HK-2 (cell line): ENCODE measurements around the gene ATXN10.
"Not testable (repeated sequence)": the region's sequence is repeated elsewhere in the genome, so short reads cannot be mapped to it uniquely, and the experiment has no call there.

ENCODE experiments used
- DNase-seq: peaks from one replicate; pipeline ENCODE4 v3.0.0-alpha.2; 2018; ENCODE audit not compliant: unreplicated experiment

The ATXN10 gene

GRCh38 chr22:45678961-45679912, 7.6 kb downstream of the ATXN10 start:
- no peak for DNase-seq

GRCh38 chr22:45680932-45681700, 9.5 kb downstream of the ATXN10 start:
- no peak for DNase-seq

GRCh38 chr22:45682064-45682463, 10.4 kb downstream of the ATXN10 start:
- no peak for DNase-seq

- not testable (repeated sequence) for DNase-seq
Observed at GRCh38 chr22:45682773-45683172, 11.1 kb downstream of the ATXN10 start.

GRCh38 chr22:45683248-45683647, 11.6 kb downstream of the ATXN10 start:
- DNase-seq, result no peak

GRCh38 chr22:45683680-45684079, 12.0 kb downstream of the ATXN10 start:
- DNase-seq, result no peak

GRCh38 chr22:45684169-45684568, 12.5 kb downstream of the ATXN10 start:
- DNase-seq, result no peak

- no peak for DNase-seq
Observed at GRCh38 chr22:45684752-45685574, 13.3 kb downstream of the ATXN10 start.

- DNase-seq, result no peak
Observed at GRCh38 chr22:45686004-45686403, 14.4 kb downstream of the ATXN10 start.

GRCh38 chr22:45686836-45687235, 15.2 kb downstream of the ATXN10 start:
- no peak for DNase-seq

- DNase-seq, result peak; percentile 37
Observed at GRCh38 chr22:45688600-45689080, 17.0 kb downstream of the ATXN10 start.

- no peak for DNase-seq
Observed at GRCh38 chr22:45689211-45689610, 17.6 kb downstream of the ATXN10 start.

- DNase-seq, result no peak
Observed at GRCh38 chr22:45690008-45690407, 18.4 kb downstream of the ATXN10 start.

- DNase-seq, result no peak
Observed at GRCh38 chr22:45692549-45692948, 20.9 kb downstream of the ATXN10 start.

- no peak for DNase-seq
Observed at GRCh38 chr22:45693835-45694234, 22.2 kb downstream of the ATXN10 start.

GRCh38 chr22:45696227-45696626, 24.6 kb downstream of the ATXN10 start:
- DNase-seq, result no peak

GRCh38 chr22:45698094-45698493, 26.5 kb downstream of the ATXN10 start:
- no peak for DNase-seq

GRCh38 chr22:45702981-45703380, 31.3 kb downstream of the ATXN10 start:
- DNase-seq, result no peak

- DNase-seq, result no peak
Observed at GRCh38 chr22:45703758-45704157, 32.1 kb downstream of the ATXN10 start.

GRCh38 chr22:45704648-45705047, 33.0 kb downstream of the ATXN10 start:
- no peak for DNase-seq

- no peak for DNase-seq
Observed at GRCh38 chr22:45707605-45708004, 36.0 kb downstream of the ATXN10 start.

- DNase-seq, result no peak
Observed at GRCh38 chr22:45708145-45708544, 36.5 kb downstream of the ATXN10 start.
